IMR-90 (cell line): ENCODE results near the gene NAGPA. TPM values are rescaled to one million over a fixed set of nuclear protein-coding genes. Genes with fewer than 3 reads are reported as not detected.
A peak's percentile ranks its signal among the peaks of the same experiment; 100 is the strongest.

Source experiments
- ATAC-seq: fragments of 200-7000 bp; cut with Tn5 transposase; 2 replicates; pipeline ENCODE4 v1.9.1; 2020; ENCODE audit warnings: low read depth, mild to moderate bottlenecking, moderate library complexity
- BruUV-seq: library from RNA; stranded (reverse); fragments of 400-500 nt; replicated peaks from 2 replicates; lab custom pipeline; 2021; lab: Mats Ljungman, UMichigan
- CTCF ChIA-PET: fragments of 300-600 bp; formaldehyde crosslinking; extraction: SDS; loops from one replicate; lab custom pipeline; 2021; ENCODE audit warnings: antibody characterized with exemption; lab: Yijun Ruan, JAX
- POLR2A ChIA-PET: fragments of 300-600 bp; sonication (Branson Sonifier 250); formaldehyde crosslinking; loops from one replicate; lab custom pipeline; 2022; ENCODE audit warnings: antibody characterized with exemption; ENCODE audit not compliant: unreplicated experiment; lab: Charles Lee
- DNase-seq: peaks from one replicate; pipeline ENCODE4 v3.0.0; 2013
- H2AFZ ChIP-seq: replicated peaks from 2 replicates; pipeline ENCODE3; 2013; ENCODE audit warnings: low read length, mild to moderate bottlenecking; ENCODE audit not compliant: poor library complexity
- H2AK5ac ChIP-seq: 2 replicates; pipeline ENCODE4 v1.6.1; 2013; ENCODE audit warnings: low read depth, low read length, inconsistent platforms
- H2AK9ac ChIP-seq: replicated peaks from 2 replicates; pipeline ENCODE3; 2013; ENCODE audit warnings: mild to moderate bottlenecking, low read depth, low read length, moderate library complexity; ENCODE audit not compliant: poor library complexity
- H2BK120ac ChIP-seq: 2 replicates; pipeline ENCODE4 v1.6.1; 2013; ENCODE audit warnings: low read depth, low read length, inconsistent platforms
- H2BK15ac ChIP-seq: 3 replicates; pipeline ENCODE4 v1.6.1; 2013; ENCODE audit warnings: low read depth, low read length, inconsistent platforms
- H2BK20ac ChIP-seq: 2 replicates; pipeline ENCODE4 v1.6.1; 2013; ENCODE audit warnings: low read depth, mild to moderate bottlenecking, inconsistent platforms, low read length, moderate library complexity
- H2BK5ac ChIP-seq: 2 replicates; pipeline ENCODE4 v1.6.1; 2013; ENCODE audit warnings: mild to moderate bottlenecking, low read depth, low read length, inconsistent platforms; ENCODE audit not compliant: poor library complexity, severe bottlenecking
- H3K14ac ChIP-seq: replicated peaks from 2 replicates; pipeline ENCODE4 v1.6.1; 2013; ENCODE audit warnings: low read depth, low read length, inconsistent platforms
- H3K18ac ChIP-seq: 2 replicates; pipeline ENCODE4 v1.6.1; 2013; ENCODE audit warnings: low read depth, low read length, control low read depth
- H3K23ac ChIP-seq: 2 replicates; pipeline ENCODE4 v1.6.1; 2013; ENCODE audit warnings: low read depth, low read length, inconsistent platforms
- H3K27ac ChIP-seq: 2 replicates; pipeline ENCODE4 v1.5.1; 2013; ENCODE audit warnings: mild to moderate bottlenecking, control low read depth, low read length; ENCODE audit not compliant: insufficient read depth
- H3K27me3 ChIP-seq: 2 replicates; pipeline ENCODE4 v1.6.1; 2013; ENCODE audit warnings: low read length; ENCODE audit not compliant: control insufficient read depth, insufficient read depth
- H3K36me3 ChIP-seq: 2 replicates; pipeline ENCODE4 v1.6.1; 2013; ENCODE audit warnings: low read length, mixed read lengths; ENCODE audit not compliant: control insufficient read depth, insufficient read depth
- H3K4ac ChIP-seq: 2 replicates; pipeline ENCODE4 v1.6.1; 2013; ENCODE audit warnings: low read depth, low read length, inconsistent platforms
- H3K4me1 ChIP-seq: 2 replicates; pipeline ENCODE4 v1.6.1; 2013; ENCODE audit warnings: low read length, mixed read lengths; ENCODE audit not compliant: control insufficient read depth, insufficient read depth
- H3K4me2 ChIP-seq: 2 replicates; pipeline ENCODE4 v1.6.1; 2013; ENCODE audit warnings: low read depth, mild to moderate bottlenecking, control low read depth, low read length, moderate library complexity
- H3K4me3 ChIP-seq: 2 replicates; pipeline ENCODE4 v1.5.1; 2013; ENCODE audit warnings: low read depth, mild to moderate bottlenecking, control low read depth, low read length, moderate library complexity; ENCODE audit not compliant: insufficient read depth
- H3K56ac ChIP-seq: 2 replicates; pipeline ENCODE4 v1.6.1; 2013; ENCODE audit warnings: low read length, inconsistent platforms; ENCODE audit not compliant: insufficient read depth; ENCODE audit errors: extremely low read depth
- H3K79me1 ChIP-seq, 2 experiments: 2 replicates each; pipeline ENCODE4 v1.6.1; 2013; ENCODE audit warnings: low read length in 2 of 2, inconsistent platforms in 1 of 2, low read depth in 1 of 2
- H3K9ac ChIP-seq: 2 replicates; pipeline ENCODE4 v1.6.1; 2013; ENCODE audit warnings: low read depth, low read length, control low read depth
- H3K9me1 ChIP-seq: 2 replicates; pipeline ENCODE4 v1.6.1; 2013; ENCODE audit warnings: low read length, inconsistent platforms; ENCODE audit not compliant: insufficient read depth
- H3K9me3 ChIP-seq: 2 replicates; pipeline ENCODE4 v1.6.1; 2013; ENCODE audit warnings: low read length; ENCODE audit not compliant: control insufficient read depth, insufficient read depth
- H4K20me1 ChIP-seq: 2 replicates; pipeline ENCODE4 v1.6.1; 2013; ENCODE audit warnings: low read length, inconsistent platforms; ENCODE audit not compliant: insufficient read depth
- H4K5ac ChIP-seq: 2 replicates; pipeline ENCODE4 v1.6.1; 2013; ENCODE audit warnings: mild to moderate bottlenecking, low read depth, low read length, control low read depth
- H4K8ac ChIP-seq, 2 experiments: 2 replicates each; pipeline ENCODE4 v1.6.1; 2013; ENCODE audit warnings: low read depth in 2 of 2, low read length in 2 of 2, control low read depth in 1 of 2, inconsistent platforms in 1 of 2
- H4K91ac ChIP-seq: 2 replicates; pipeline ENCODE4 v1.6.1; 2013; ENCODE audit warnings: low read depth, low read length, inconsistent platforms; ENCODE audit not compliant: insufficient read depth
- CEBPB ChIP-seq: IDR thresholded peaks from 2 replicates; pipeline ENCODE4 v1.6.1; 2012; ENCODE audit warnings: low read depth, low read length, improper control_type of control experiment
- CTCF ChIP-seq: conservative IDR thresholded peaks from 2 replicates; pipeline ENCODE4 v1.5.1; 2012; ENCODE audit warnings: mild to moderate bottlenecking, low read depth, low read length, improper control_type of control experiment
- MAFK ChIP-seq: IDR thresholded peaks from 2 replicates; pipeline ENCODE4 v1.6.1; 2012; ENCODE audit warnings: low read depth, low read length, improper control_type of control experiment
- MAZ ChIP-seq: IDR thresholded peaks from 2 replicates; pipeline ENCODE4 v1.6.1; 2012; ENCODE audit warnings: low read depth, mild to moderate bottlenecking, low read length, improper control_type of control experiment, moderate library complexity, borderline replicate concordance
- MXI1 ChIP-seq: IDR thresholded peaks from 2 replicates; pipeline ENCODE4 v1.6.1; 2012; ENCODE audit warnings: low read depth, mild to moderate bottlenecking, low read length, moderate library complexity, borderline replicate concordance
- NFE2L2 ChIP-seq: fragments of 150-350 bp; IDR thresholded peaks from 2 replicates; pipeline ENCODE4 v1.6.1; 2016; ENCODE audit warnings: low read depth, mild to moderate bottlenecking, low read length
- RCOR1 ChIP-seq: IDR thresholded peaks from 2 replicates; pipeline ENCODE4 v1.6.1; 2012; ENCODE audit warnings: mild to moderate bottlenecking, low read length, improper control_type of control experiment; ENCODE audit not compliant: insufficient replicate concordance
- RFX5 ChIP-seq: IDR thresholded peaks from 2 replicates; pipeline ENCODE4 v1.8.0; 2012; ENCODE audit warnings: low read depth, mild to moderate bottlenecking, low read length, moderate library complexity
- WGBS, 2 experiments: methylation state at CpG; one replicate each; pipeline versions ENCODE4 v1.1.5 to v1.1.7; 2013; ENCODE audit warnings: missing lambda C conversion rate in 2 of 2; ENCODE audit not compliant: insufficient read length in 1 of 2; ENCODE audit errors: extremely low coverage in 2 of 2; 5-methylcytosine and 5-hydroxymethylcytosine counted together
- dilution Hi-C: fragments of 300-500 bp; cut with HindIII; formaldehyde crosslinking; loops from one replicate; pipeline ENCODE4 v1.14.3; 2018; ENCODE audit warnings: low sequenced_read_pairs; ENCODE audit not compliant: unreplicated experiment
- in situ Hi-C: fragments of 300-500 bp; cut with MboI; formaldehyde crosslinking; loops from 3 replicates; pipeline ENCODE4 v1.14.3; 2019; ENCODE audit warnings: low sequenced_read_pairs, inconsistent platforms, mixed read lengths
- intact Hi-C: fragments of 100-400 bp; cut with micrococcal nuclease; formaldehyde crosslinking; loops from 2 replicates; pipeline ENCODE4 v1.10.0; 2022
- polyA plus RNA-seq, 3 experiments: library from polyadenylated mRNA; depleted of rRNA; stranded (reverse); fragments of >200 nt; gene quantifications; 2 replicates each; pipeline ENCODE4 v1.2.3, GENCODE V29; 2012; ENCODE audit warnings: low replicate concordance in 1 of 3
- total RNA-seq: library from RNA; depleted of rRNA; stranded (reverse); fragments of >200 nt; gene quantifications from 2 replicates; pipeline ENCODE4 v1.2.3, GENCODE V29; 2012
- TF ChIP-seq, protein P1 (sequence below): fragments of 150-350 bp; IDR thresholded peaks from 2 replicates; pipeline ENCODE4 v1.6.1; 2017; ENCODE audit warnings: mild to moderate bottlenecking, antibody characterized with exemption, low read length, low read depth
- TF ChIP-seq, protein P2 (sequence below): fragments of 150-350 bp; IDR thresholded peaks from 2 replicates; pipeline ENCODE4 v1.6.1; 2016; ENCODE audit warnings: low read depth, mild to moderate bottlenecking, low read length, moderate library complexity, borderline replicate concordance

The NAGPA gene
- total and polyA plus RNA-seq, 2 of the 4 experiments (the other 2 are of a cell fraction): 6.5 to 12.2 TPM

GRCh38 chr16:5072334-5073278 is 38.9 kb upstream of the NAGPA start:
- Histone ChIP-seq H3K9me1 (peaks cover 9% of the 10 kb centered on the region), H4K8ac (peak overlapping the region; percentile 85 to 99), H4K20me1 (no peaks in the 10 kb centered on the region), H3K4me1 (peaks cover 3% of the 10 kb centered on the region; the same call in 1 of the 2 replicates), H4K91ac (peak overlapping the region; percentile 64), H2BK20ac (no peak overlapping the region), H3K27me3 (no peaks in the 10 kb centered on the region), H2BK120ac (peak overlapping the region; percentile 20), H2AK9ac (peak overlapping the region; percentile 80), H3K23ac (peak overlapping the region; percentile 70), H3K4ac (peak overlapping the region; percentile 84), H3K27ac (peak overlapping the region; percentile 79), H3K18ac (no peak overlapping the region), H3K9me3 (no peaks in the 10 kb centered on the region), H2AFZ (peak overlapping the region; percentile 99), H3K56ac (peak overlapping the region; percentile 79), H3K79me1 (peaks cover 4 to 38% of the 10 kb centered on the region in 2 experiments; a peak in 3 of 4 replicates), H3K4me3 (peak overlapping the region; percentile 79), H2BK15ac (no peak overlapping the region), H3K9ac (peak overlapping the region; percentile 74), H2AK5ac (peak overlapping the region; percentile 82), H3K4me2 (peak overlapping the region; percentile 91), H4K5ac (peak overlapping the region; percentile 51), H3K36me3 (peaks cover 20% of the 10 kb centered on the region), H3K14ac (peak overlapping the region; percentile 82), H2BK5ac (no peak overlapping the region)
- in situ Hi-C loops: no loop called here
- no peak for TF ChIP-seq MAZ
- TF ChIP-seq, protein P1, sequence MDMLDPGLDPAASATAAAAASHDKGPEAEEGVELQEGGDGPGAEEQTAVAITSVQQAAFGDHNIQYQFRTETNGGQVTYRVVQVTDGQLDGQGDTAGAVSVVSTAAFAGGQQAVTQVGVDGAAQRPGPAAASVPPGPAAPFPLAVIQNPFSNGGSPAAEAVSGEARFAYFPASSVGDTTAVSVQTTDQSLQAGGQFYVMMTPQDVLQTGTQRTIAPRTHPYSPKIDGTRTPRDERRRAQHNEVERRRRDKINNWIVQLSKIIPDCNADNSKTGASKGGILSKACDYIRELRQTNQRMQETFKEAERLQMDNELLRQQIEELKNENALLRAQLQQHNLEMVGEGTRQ: no peak
- TF ChIP-seq RCOR1: no peak
- no peak for TF ChIP-seq CEBPB
- TF ChIP-seq RFX5: no peak
- TF ChIP-seq, protein P2, sequence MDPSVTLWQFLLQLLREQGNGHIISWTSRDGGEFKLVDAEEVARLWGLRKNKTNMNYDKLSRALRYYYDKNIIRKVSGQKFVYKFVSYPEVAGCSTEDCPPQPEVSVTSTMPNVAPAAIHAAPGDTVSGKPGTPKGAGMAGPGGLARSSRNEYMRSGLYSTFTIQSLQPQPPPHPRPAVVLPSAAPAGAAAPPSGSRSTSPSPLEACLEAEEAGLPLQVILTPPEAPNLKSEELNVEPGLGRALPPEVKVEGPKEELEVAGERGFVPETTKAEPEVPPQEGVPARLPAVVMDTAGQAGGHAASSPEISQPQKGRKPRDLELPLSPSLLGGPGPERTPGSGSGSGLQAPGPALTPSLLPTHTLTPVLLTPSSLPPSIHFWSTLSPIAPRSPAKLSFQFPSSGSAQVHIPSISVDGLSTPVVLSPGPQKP: no peak
- no peak for TF ChIP-seq NFE2L2
- no peak for TF ChIP-seq MAFK
- TF ChIP-seq CTCF: no peak
- TF ChIP-seq MXI1: no peak
- 100% methylated on average over 2 of the region's 12 CpGs; no CpG with 5 or more reads in 1 of the 2 experiments for WGBS, 2 experiments
- ATAC-seq (peak; percentile 27; the same call in 1 of the 2 replicates), DNase-seq (no peak)
- dilution Hi-C loops: no loop called here
- ChIA-PET POLR2A (no interaction called here), CTCF (interaction anchor here (0.6 to 1.4 kb wide), 3 partner anchors 12 to 177 kb away, joined by 3 read pairs; no protein-coding TSS in a partner anchor)
- intact Hi-C loops: no loop called here
- BruUV-seq: no TSS peak
